ENCODE results near the gene ABCD2. TPM values are rescaled to one million over a fixed set of nuclear protein-coding genes. Genes with fewer than 3 reads are reported as not detected.

Gene ABCD2
- total and polyA plus RNA-seq, 4 experiments from 2014 or later, result 8.2 to 20.1 (median 13.7) TPM

GRCh38 chr12:39616666-39617065, 2.9 kb downstream of the ABCD2 start:
- Histone ChIP-seq H3K27me3 (ENCODE audit: insufficient read depth, low read length) (no peaks in the 10 kb centered on the region), H3K36me3 (ENCODE audit: insufficient read depth, low read length) (no peaks in the 10 kb centered on the region), H3K4me3 (ENCODE audit: low read length in 2 of 2) (peak overlapping the region; percentile 38 to 53), H3K9me3 (ENCODE audit: control insufficient read depth in 1 of 2, low read length in 2 of 2) (no peaks in the 10 kb centered on the region), H3K4me1 (ENCODE audit: insufficient read depth, low read length) (peaks cover 47% of the 10 kb centered on the region), H3K27ac (ENCODE audit: low read depth, low read length) (peak overlapping the region; percentile 31)
- ChIA-PET POLR2A (ENCODE audit: partially characterized antibody) (interaction anchor here (0.9 to 1.6 kb wide), 5 partner anchors 12 to 174 kb away, joined by 3 to 5 read pairs (median 4); partner anchors contain the start of gene KIF21A), CTCF (ENCODE audit: partially characterized antibody) (interaction anchor here (0.8 to 1.6 kb wide), 6 partner anchors 9 to 394 kb away, joined by 3 to 4 read pairs (median 3); no protein-coding TSS in a partner anchor)
- intact Hi-C loops (cut with micrococcal nuclease), result no loop called here
- Mint-ChIP-seq H3K9me3 (peaks cover 0 to 4% (median 1%) of the 10 kb centered on the region in 8 donors), H3K27ac (peak overlapping the region in 6 of 7 donors; percentile 19 to 79 (median 61)), H3K36me3 (peaks cover 9 to 31% of the 10 kb centered on the region in 2 donors), H3K4me1 (peaks cover 25 to 48% (median 37%) of the 10 kb centered on the region in 4 donors), H3K27me3 (no peaks in the 10 kb centered on the region), H3K4me3 (peak overlapping the region; percentile 80 to 91 (median 86))
- DNase-seq, result no peak

GRCh38 chr12:39616251-39616650, 3.4 kb downstream of the ABCD2 start:
- CTCF ChIA-PET (ENCODE audit: partially characterized antibody), result interaction anchor here (0.8 to 1.6 kb wide), 5 partner anchors 9 to 395 kb away, joined by 3 to 4 read pairs (median 3); no protein-coding TSS in a partner anchor
- POLR2A ChIA-PET (ENCODE audit: partially characterized antibody), result interaction anchor here (0.9 to 1.4 kb wide), 3 partner anchors 13 to 76 kb away, joined by 3 to 4 read pairs (median 4); no protein-coding TSS in a partner anchor
- H3K27ac Mint-ChIP-seq, result peak overlapping the region in 4 of 7 donors; percentile 38 to 77 (median 54)
- H3K4me3 ChIP-seq (ENCODE audit: low read length in 2 of 2), result peak overlapping the region; percentile 38 to 44
- no peaks in the 10 kb centered on the region for H3K9me3 ChIP-seq (ENCODE audit: control insufficient read depth in 1 of 2, low read length in 2 of 2)
- DNase-seq, result no peak
- peaks cover 0 to 4% (median under 1%) of the 10 kb centered on the region in 8 donors for H3K9me3 Mint-ChIP-seq
- no peaks in the 10 kb centered on the region for H3K36me3 ChIP-seq (ENCODE audit: insufficient read depth, low read length)
- peak overlapping the region; percentile 31 for H3K27ac ChIP-seq (ENCODE audit: low read depth, low read length)
- peaks cover 25 to 48% (median 37%) of the 10 kb centered on the region in 4 donors for H3K4me1 Mint-ChIP-seq
- H3K27me3 ChIP-seq (ENCODE audit: insufficient read depth, low read length), result no peaks in the 10 kb centered on the region
- H3K27me3 Mint-ChIP-seq, result no peaks in the 10 kb centered on the region
- peaks cover 47% of the 10 kb centered on the region for H3K4me1 ChIP-seq (ENCODE audit: insufficient read depth, low read length)
- H3K4me3 Mint-ChIP-seq, result peak overlapping the region; percentile 80 to 91 (median 86)
- intact Hi-C loops (cut with micrococcal nuclease), result no loop called here
- H3K36me3 Mint-ChIP-seq, result peaks cover 13 to 34% of the 10 kb centered on the region in 2 donors

- Histone ChIP-seq H3K4me1 (ENCODE audit: insufficient read depth, low read length) (peaks cover 56% of the 10 kb centered on the region), H3K36me3 (ENCODE audit: insufficient read depth, low read length) (no peaks in the 10 kb centered on the region), H3K27me3 (ENCODE audit: insufficient read depth, low read length) (no peaks in the 10 kb centered on the region), H3K4me3 (ENCODE audit: low read length in 2 of 2) (no peak overlapping the region), H3K9me3 (ENCODE audit: control insufficient read depth in 1 of 2, low read length in 2 of 2) (no peaks in the 10 kb centered on the region), H3K27ac (ENCODE audit: low read depth, low read length) (no peak overlapping the region)
- Mint-ChIP-seq H3K27ac (peak overlapping the region in 5 of 7 donors; percentile 9 to 61 (median 37)), H3K4me3 (peak overlapping the region in 6 of 8 donors; percentile 17 to 84 (median 76)), H3K9me3 (peaks cover 0 to 4% (median 0%) of the 10 kb centered on the region in 8 donors), H3K27me3 (no peaks in the 10 kb centered on the region), H3K4me1 (peaks cover 32 to 60% (median 47%) of the 10 kb centered on the region in 4 donors), H3K36me3 (peaks cover 37 to 43% of the 10 kb centered on the region in 2 donors)
- DNase-seq, result no peak
- intact Hi-C loops (cut with micrococcal nuclease), result no loop called here
- ChIA-PET POLR2A (ENCODE audit: partially characterized antibody) (interaction anchor here (0.9 to 1.9 kb wide), 3 partner anchors 8 to 79 kb away, joined by 3 to 9 read pairs (median 5); no protein-coding TSS in a partner anchor), CTCF (ENCODE audit: partially characterized antibody) (interaction anchor here (1.0 kb wide), 1 partner anchor 9 kb away, joined by 3 read pairs; no protein-coding TSS in a partner anchor)
Observed at GRCh38 chr12:39613525-39613924, 6.1 kb downstream of the ABCD2 start.

GRCh38 chr12:39612250-39612649, 7.4 kb downstream of the ABCD2 start:
- peaks cover 43 to 47% of the 10 kb centered on the region in 2 donors for H3K36me3 Mint-ChIP-seq

GRCh38 chr12:39611818-39612217, 7.8 kb downstream of the ABCD2 start:
- DNase-seq, result no peak
- intact Hi-C loops (cut with micrococcal nuclease), result no loop called here
- H3K27me3 Mint-ChIP-seq, result no peaks in the 10 kb centered on the region
- peaks cover 0 to 4% (median 0%) of the 10 kb centered on the region in 8 donors for H3K9me3 Mint-ChIP-seq
- peaks cover 33 to 61% (median 46%) of the 10 kb centered on the region in 4 donors for H3K4me1 Mint-ChIP-seq
- Histone ChIP-seq H3K4me3 (ENCODE audit: low read length in 2 of 2) (no peak overlapping the region), H3K27me3 (ENCODE audit: insufficient read depth, low read length) (no peaks in the 10 kb centered on the region), H3K9me3 (ENCODE audit: control insufficient read depth in 1 of 2, low read length in 2 of 2) (no peaks in the 10 kb centered on the region), H3K27ac (ENCODE audit: low read depth, low read length) (no peak overlapping the region), H3K36me3 (ENCODE audit: insufficient read depth, low read length) (no peaks in the 10 kb centered on the region), H3K4me1 (ENCODE audit: insufficient read depth, low read length) (peaks cover 55% of the 10 kb centered on the region)
- H3K4me3 Mint-ChIP-seq, result peak overlapping the region in 2 of 8 donors; percentile 2 to 43
- H3K27ac Mint-ChIP-seq, result peak overlapping the region in 4 of 7 donors; percentile 3 to 64 (median 30)
- peaks cover 47 to 51% of the 10 kb centered on the region in 2 donors for H3K36me3 Mint-ChIP-seq
- ChIA-PET POLR2A (ENCODE audit: partially characterized antibody) (interaction anchor here (1.7 to 2.9 kb wide), 3 partner anchors 8 to 17 kb away, joined by 5 to 15 read pairs (median 9); partner anchors contain the start of gene ABCD2), CTCF (ENCODE audit: partially characterized antibody) (no interaction called here)

More at GRCh38 chr12:39612250-39612649, 7.4 kb downstream of the ABCD2 start:
- Mint-ChIP-seq H3K27me3 (no peaks in the 10 kb centered on the region), H3K4me3 (peak overlapping the region in 2 of 8 donors; percentile 27 to 43), H3K4me1 (peaks cover 32 to 62% (median 46%) of the 10 kb centered on the region in 4 donors), H3K27ac (peak overlapping the region in 1 of 7 donors; percentile 17), H3K9me3 (peaks cover 0 to 4% (median 0%) of the 10 kb centered on the region in 8 donors)
- no peak for DNase-seq
- ChIA-PET CTCF (ENCODE audit: partially characterized antibody) (interaction anchor here (0.7 to 0.9 kb wide), 2 partner anchors 26 to 80 kb away, joined by 3 to 5 read pairs; no protein-coding TSS in a partner anchor), POLR2A (ENCODE audit: partially characterized antibody) (interaction anchor here (1.7 to 2.9 kb wide), 3 partner anchors 7 to 16 kb away, joined by 5 to 15 read pairs (median 9); partner anchors contain the start of gene ABCD2)
- Histone ChIP-seq H3K4me1 (ENCODE audit: insufficient read depth, low read length) (peaks cover 56% of the 10 kb centered on the region), H3K27ac (ENCODE audit: low read depth, low read length) (no peak overlapping the region), H3K4me3 (ENCODE audit: low read length in 2 of 2) (no peak overlapping the region), H3K36me3 (ENCODE audit: insufficient read depth, low read length) (no peaks in the 10 kb centered on the region), H3K27me3 (ENCODE audit: insufficient read depth, low read length) (no peaks in the 10 kb centered on the region), H3K9me3 (ENCODE audit: control insufficient read depth in 1 of 2, low read length in 2 of 2) (no peaks in the 10 kb centered on the region)
- intact Hi-C loops (cut with micrococcal nuclease), result no loop called here

GRCh38 chr12:39610436-39611025, 9.1 kb downstream of the ABCD2 start:
- ChIA-PET CTCF (ENCODE audit: partially characterized antibody) (interaction anchor here (0.6 to 1.1 kb wide), 2 partner anchors 9 to 535 kb away, joined by 3 to 6 read pairs; partner anchors contain the start of gene ABCD2), POLR2A (ENCODE audit: partially characterized antibody) (interaction anchor here (0.7 to 2.9 kb wide), 3 partner anchors 9 to 15 kb away, joined by 3 to 15 read pairs (median 4); partner anchors contain the start of gene ABCD2)
- peaks cover 52% of the 10 kb centered on the region for H3K4me1 ChIP-seq (ENCODE audit: insufficient read depth, low read length)
- Mint-ChIP-seq H3K36me3 (peaks cover 57 to 63% of the 10 kb centered on the region in 2 donors), H3K27ac (peak overlapping the region in 3 of 7 donors; percentile 22 to 53 (median 44)), H3K4me1 (peaks cover 38 to 63% (median 47%) of the 10 kb centered on the region in 4 donors), H3K9me3 (peaks cover 0 to 4% (median 0%) of the 10 kb centered on the region in 8 donors), H3K4me3 (no peak overlapping the region), H3K27me3 (no peaks in the 10 kb centered on the region)
- H3K27ac ChIP-seq (ENCODE audit: low read depth, low read length), result no peak overlapping the region
- intact Hi-C loops (cut with micrococcal nuclease), result no loop called here
- no peaks in the 10 kb centered on the region for H3K27me3 ChIP-seq (ENCODE audit: insufficient read depth, low read length)
- H3K4me3 ChIP-seq (ENCODE audit: low read length in 2 of 2), result no peak overlapping the region
- H3K36me3 ChIP-seq (ENCODE audit: insufficient read depth, low read length), result no peaks in the 10 kb centered on the region
- DNase-seq, result no peak
- H3K9me3 ChIP-seq (ENCODE audit: control insufficient read depth in 1 of 2, low read length in 2 of 2), result no peaks in the 10 kb centered on the region

Measured in CD4-positive, alpha-beta memory T cell (primary cell).